Stimulated activated CD4-positive, alpha-beta T cell treated with anti-CD3 and anti-CD28 coated beads, Interleukin-1b, Interleukin-23, amount 100 ng/mL, for 24 hours (primary cell): ENCODE measurements around the gene EDN2.

Source experiments
- DNase-seq, 4 experiments: peaks; one replicate each; pipeline ENCODE4 v3.0.0-alpha.2; 2020; ENCODE audit warnings: low read depth in 4 of 4, low spot score in 1 of 4

Gene EDN2

DNA sequence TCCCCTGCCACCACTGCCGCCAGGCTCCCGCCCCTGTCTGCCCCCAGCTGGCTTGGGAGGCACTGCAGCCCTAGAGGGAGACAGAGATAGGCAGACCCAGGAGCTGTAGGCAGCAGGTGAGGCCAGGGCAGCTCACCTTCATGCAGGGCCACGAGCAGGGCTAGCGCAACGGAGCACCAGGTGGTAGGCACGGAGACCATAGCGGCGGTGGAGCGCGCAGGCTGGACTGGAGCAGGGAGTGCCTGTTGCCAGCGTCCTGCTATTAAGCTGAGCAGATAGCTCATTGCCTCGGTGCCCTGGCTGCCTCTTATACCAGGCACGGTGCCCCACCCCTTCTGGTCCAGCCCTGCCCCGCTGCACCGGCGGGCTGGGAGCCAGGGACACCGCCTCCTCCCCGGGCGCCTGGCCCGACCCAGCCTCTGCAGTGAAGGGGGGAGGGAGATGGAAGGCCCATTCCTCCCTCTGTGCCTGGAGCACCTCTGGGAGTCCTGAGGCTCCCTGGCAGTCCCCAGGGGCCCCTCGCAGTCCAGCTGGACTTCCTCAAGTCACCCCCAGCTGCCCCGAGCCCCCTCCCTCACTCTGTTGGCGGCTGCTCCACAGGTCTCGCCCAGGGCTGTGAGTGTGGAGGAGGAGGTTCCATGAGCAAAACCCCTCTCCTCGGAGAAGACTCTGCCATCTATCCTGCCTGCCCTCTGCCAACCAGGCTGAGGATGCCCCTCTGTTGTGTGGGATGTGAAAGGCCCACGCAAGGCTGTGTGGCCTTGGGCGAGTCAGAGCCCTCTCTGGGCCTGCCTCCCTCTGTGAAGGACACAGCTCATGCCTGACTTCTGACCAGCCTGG is at the start of gene EDN2:
EDN2 (minus strand) TSS at position 282 of the 840 bp plus-strand sequence; CDS start at position 200, 82 bp downstream.
- DNase-seq: no peak

DNA sequence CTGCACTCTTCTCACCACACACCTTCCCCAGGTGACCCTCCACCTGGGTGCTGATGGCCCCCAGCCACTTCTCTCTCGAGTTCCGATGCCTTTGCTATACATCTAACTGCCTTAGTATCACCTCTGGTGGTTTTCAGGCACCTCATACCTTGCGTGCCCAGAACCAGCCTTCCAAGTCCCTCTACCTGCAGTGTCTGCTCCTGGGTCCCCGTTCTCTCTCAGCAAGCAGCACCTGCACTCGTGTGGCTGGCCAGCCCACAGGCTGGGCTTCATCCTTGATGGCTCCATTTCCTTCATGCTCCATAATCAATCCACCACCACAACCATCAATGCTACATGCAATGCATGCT is 49.2 kb upstream of the EDN2 start:
- DNase-seq: no peak

DNA sequence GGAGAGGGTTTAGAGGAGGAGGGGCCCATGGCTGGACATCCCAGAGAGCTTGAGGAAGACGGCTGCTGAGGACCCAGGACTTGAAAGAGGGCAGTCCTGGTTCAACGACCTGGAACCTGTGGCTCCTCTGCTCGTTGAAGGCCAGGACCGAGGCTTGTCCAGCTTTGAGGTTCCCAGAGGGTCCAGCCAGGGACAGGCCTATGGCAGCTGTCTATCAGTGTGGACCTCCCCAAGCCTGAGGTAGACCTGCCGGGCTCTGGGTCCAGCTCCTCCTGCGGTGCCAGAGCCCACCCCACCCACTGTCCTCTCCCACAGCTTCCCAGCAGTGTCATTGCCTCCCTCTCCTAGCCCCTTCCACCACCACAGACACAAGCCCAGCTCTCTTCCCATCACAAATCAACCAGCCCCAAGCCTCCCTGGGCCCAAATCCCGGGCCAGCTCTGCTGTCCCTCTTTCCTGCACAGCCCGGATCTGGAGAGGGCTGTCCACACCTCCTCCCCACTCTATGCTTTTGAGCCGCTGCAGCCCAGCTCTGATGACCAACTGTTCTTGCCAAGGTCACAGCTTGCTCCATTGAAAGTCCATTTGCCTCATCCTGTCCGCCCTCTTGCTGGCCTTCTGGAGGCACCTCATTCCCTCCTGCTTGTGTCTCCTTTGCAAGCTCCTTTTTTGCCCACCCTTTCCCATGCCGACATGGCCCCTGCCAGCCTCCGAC is 48.7 kb upstream of the EDN2 start:
- DNase-seq: no peak

DNA sequence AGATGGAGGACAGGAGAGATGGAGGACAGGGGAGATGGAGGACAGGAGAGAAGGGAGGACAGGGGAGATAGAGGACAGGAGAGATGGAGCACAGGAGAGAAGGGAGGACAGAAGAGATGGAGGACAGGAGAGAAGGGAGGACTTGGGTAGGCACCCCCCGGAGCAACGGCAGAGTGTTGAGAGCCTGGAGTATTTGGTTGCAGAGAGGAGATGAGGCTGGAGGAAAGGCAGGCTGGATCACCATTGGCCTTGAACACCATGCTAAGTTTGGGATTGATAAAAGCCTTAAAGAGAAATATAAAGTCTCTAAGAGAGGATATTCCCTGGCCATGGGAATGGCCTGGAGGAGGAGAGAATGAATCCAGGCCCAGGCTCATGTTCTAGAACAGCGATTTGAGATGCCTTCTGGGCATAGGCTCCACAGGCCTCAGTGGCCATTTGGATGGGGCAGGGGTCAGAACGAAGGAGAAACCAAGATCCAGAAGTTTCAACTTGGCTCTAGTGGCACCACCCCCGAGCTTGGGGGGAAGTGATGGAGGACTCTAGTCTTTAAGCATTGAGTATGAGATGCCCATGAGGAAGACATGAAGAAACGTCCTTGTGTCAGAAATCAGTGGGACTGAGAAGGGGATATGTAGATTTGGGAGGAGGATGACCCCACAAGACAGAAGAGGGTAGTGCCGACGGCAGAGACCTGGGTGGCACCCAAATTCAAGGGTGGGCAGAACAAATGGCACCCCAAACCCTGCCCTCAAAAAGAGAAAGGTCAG is 47.9 kb upstream of the EDN2 start:
- no peak for DNase-seq

DNA sequence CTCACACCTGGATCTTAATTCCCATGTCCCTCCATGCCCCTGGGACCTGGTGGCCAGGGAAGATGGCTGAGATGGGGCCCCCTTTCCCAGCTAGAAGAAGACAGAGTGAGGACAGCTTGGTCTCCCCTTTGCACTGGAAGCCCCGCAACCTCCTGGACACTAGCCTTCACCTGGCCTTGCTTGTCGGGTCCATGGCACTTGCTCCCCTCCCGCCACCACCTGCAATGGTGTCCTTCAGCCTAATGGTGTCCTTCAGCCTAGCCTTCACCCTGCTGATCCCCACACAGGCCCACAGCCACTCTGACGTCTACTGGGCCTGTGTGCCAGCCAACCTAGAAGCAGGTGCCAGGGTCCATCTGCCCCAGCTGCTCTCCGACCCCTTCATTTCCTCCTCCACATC is 45.9 kb upstream of the EDN2 start:
- DNase-seq: no peak

DNA sequence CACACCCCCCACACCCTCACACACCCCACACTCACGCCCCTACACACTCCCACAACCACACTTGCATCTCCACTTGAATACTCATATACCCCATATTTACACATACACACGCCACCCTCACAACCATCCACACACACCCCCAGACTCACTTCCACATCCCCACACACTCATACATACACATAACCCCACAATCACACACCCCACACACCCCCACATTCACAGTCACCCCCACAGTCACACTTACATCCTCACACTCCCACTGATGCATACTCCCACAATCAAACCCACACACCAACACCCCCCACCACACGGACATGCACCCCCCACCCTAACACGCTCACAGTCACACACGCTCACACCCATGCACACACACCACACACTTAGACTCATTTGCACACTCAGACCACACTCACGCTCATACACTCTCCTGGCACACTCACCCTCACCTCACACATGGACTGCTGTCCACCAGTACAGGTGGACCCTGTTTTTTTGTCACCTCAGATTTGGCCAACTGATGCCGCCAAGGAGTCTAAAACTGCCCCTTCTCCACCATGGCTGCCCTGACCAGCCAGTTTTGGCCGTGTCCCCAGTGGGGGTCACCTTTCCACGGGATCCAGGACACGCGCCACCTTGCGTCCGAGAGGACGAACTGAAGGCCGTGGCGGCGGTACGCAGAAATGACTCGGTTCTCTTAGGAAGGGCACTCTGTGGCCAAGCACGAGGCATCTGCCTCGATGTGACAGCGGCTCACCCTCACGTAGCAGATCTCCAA is 45.3 kb upstream of the EDN2 start:
- DNase-seq: no peak

DNA sequence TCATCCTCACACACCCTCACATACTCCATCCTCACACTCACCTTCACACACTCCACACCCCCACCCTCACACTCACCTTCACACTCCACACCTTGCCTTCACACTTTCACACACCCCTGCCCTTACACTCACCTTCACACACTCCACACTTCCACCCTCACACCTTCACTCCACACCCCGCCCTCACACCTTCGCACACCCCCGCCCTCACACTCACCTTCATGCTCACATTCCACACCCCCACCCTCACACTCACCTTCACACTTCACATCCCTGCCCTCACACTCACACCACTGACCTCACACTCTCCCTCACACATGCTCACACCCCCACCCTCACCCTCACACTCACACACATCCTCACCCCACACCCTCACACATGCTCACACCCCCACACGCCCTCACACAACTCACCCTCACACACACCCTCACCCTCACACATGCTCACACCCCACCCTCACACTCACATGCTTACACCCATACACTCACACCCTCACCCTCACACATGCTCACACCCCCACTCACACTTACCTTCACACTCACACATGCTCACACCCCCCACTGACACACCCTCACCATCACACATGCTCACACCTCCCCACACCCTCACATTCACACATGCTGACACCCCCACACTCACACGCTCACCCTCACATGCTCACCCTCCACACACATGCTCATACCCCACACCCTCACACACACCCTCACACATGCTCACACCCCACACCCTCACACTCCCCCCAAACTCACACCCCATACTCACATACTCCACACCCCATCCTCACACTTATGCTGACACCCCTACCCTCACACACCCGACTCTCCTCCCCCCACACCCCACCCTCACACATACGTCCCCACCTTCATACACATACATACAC is 44.5 kb upstream of the EDN2 start:
- DNase-seq: no peak

DNA sequence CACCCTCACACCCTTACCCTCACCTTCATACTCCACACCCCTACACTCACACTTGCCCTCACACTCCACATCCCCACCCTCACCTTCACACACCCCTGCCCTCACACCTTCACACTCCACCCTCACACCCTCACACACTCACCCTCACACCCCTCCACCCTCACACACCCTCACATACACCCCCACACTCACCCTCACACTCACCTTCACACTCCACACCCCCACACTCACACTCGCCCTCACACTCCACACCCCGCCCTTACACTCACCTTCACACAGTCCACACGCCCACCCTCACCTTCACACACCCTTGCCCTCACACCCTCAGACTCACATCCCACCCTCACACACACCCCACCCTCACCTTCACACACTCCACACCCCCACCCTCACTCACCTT is 43.6 kb upstream of the EDN2 start:
- DNase-seq: no peak

DNA sequence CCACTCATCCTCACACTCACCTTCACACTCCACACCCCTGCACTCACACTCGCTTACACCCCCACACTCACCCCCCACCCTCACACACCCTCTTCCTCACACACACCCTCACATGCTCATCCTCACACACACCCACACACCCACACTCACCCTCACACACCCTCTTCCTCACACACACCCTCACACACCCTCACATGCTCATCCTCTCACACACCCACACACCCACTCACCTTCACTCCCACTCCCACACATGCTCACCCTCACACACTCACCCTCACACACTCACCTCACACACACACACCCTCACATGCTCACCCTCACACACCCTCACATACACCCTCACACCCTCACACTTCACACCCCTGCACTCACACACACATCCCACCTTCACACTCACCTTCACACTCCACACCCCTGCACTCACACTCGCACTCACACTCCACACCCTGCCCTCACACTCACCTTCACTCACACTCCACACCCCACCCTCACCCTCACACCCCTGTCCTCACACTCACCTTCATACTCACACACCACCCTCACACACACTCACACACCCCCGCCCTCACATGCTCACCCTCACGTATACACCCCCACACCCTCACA is 42.6 kb upstream of the EDN2 start:
- DNase-seq: no peak

DNA sequence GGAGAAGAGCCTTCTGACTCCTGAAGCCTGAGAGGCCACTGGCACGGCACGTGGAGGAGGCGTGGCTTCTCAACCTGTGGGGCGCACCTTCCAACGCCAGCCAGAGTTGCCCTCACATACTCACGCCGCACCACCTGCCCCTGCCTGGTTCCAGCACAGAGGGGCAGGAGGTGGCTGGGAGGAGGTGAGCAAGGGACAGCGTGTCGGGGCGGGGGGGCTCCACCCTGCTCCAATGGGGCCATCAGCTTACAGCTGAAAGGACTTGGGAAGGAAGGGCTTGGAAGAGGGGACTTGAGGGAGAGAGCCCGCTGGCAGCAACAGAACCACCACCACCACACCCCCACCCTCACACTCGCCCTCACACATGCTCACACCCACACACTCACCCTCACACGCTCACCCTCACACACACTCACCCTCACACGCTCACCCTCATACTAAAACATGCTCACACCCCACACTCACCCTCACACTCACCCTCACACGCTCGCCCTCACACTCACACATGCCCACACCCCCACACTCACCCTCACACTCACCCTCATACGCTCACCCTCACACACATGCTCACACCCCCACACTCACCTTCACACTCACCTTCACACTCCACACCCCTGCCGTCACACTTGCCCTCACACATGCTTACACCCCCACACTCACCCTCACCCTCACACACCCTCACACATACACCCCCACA is 41.6 kb upstream of the EDN2 start:
- DNase-seq: no peak

DNA sequence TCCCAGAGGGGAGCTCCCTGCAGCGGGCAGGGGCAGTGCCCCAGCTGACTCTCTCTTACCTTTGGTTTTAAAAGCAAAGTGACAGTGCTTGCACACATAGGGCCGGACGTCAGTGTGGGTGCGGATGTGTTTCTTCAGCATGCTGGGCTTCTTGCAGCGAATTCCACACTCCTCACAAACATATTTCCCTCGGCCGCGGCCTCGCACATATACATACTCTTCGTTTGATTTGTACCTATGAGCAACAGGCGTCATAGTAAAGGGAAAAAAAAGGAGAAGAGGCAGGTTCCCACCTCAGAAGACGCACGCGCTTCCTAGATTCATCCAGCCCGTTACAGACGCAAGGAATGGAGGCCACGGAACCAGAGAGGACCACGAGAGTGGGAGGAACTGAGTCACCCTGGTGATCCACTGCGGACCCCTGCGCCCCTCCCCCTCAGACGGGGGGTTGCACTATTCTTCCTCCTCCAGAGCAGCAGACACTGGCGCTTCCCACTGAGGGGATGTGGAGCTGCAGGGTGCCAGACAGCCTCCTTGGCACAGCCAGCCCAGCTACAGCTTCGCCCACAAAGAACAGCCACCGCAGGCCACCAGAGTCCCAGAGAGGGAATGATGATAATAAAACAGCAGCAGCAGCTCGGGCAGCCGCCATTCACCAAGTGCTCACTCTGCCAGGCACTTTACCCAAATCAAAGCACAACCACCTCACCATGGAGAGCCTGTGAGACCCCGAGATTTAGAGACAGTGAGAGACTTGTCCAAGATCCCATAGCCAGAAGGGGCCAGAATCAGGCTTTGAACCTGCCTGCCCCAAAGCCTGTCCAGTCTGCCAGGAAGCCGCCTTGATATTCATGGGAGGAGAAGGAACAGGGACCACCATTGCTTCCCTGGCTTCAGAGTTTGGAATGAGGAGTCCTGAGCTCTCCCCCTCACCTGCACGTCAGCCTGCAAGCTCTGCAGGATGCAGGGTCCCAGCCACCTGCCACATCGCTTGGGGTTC is 40.5 kb upstream of the EDN2 start:
- DNase-seq: no peak

DNA sequence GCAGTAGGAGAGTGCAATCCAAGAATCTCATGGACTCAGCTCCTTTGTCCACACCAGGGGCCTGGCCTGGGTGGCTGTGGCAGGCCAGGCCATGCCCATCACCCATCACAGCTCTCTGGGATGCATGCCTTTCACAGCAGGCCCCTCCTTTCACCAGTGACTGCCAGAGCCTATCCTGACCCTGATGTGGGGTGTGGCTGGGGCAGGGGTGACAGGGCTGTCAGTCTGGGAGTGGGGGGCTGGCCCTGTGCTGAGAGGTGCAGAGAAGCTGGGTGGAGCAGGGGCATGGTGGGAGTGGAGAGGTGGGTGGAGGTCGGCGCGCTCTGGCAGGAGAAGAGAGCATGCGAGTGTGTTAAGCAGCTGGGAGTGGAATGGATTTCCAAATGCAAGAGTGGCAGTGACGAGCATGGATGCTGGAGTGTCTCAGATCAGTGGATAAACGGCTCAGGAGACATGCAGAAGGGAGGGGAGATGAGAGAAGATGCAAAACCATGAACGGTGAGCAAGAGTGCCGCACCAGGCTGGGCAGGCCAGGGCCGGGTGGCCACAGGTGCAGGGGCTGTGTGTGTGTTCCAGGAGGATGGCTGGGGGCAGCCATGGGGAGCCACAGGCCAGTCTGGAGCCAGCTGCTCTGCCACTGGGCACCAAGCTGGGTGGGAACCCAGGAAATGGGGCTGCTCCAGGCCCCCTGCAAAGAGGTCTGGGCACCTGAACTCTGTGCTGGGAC is 39.6 kb upstream of the EDN2 start:
- DNase-seq: no peak

DNA sequence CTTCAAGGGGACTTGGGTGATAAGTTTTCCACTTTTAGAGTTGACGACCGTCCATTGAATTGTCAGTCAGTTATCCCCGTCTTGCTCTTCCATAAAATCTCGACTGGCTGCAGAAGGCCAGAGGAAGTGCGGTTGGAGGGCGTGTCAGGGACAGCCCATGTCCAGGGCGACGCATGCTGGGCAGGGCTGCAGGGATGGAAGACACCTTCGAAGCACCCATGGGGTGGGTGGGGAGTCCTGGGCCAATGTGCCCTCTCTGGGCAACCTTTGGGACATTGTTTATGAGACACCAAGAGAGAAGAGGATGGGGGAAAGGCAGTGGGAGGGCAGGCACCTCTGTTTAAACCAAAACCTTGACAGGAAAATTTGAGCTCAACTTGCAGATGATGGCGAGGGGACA is 38.6 kb upstream of the EDN2 start:
- DNase-seq: no peak

DNA sequence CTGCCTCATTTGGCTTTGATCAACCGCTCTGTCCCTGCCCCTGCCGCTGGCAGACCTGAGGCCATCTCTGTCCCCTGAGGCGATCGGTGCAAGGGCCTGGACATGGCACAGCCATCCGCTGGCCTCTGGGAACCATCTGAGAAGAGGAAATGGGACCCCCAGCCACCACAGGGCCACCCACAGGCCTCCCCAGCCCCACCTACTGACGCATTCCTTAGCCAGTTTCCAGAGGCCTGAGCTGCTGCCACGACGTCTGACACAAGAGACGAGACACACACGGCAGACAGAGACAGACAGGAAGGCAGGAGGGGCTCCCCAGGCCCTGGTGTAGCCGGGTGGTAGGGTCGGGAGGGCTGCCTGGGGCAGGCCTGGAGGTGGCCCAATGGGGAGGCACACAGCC is 37.3 kb upstream of the EDN2 start:
- DNase-seq: no peak

DNA sequence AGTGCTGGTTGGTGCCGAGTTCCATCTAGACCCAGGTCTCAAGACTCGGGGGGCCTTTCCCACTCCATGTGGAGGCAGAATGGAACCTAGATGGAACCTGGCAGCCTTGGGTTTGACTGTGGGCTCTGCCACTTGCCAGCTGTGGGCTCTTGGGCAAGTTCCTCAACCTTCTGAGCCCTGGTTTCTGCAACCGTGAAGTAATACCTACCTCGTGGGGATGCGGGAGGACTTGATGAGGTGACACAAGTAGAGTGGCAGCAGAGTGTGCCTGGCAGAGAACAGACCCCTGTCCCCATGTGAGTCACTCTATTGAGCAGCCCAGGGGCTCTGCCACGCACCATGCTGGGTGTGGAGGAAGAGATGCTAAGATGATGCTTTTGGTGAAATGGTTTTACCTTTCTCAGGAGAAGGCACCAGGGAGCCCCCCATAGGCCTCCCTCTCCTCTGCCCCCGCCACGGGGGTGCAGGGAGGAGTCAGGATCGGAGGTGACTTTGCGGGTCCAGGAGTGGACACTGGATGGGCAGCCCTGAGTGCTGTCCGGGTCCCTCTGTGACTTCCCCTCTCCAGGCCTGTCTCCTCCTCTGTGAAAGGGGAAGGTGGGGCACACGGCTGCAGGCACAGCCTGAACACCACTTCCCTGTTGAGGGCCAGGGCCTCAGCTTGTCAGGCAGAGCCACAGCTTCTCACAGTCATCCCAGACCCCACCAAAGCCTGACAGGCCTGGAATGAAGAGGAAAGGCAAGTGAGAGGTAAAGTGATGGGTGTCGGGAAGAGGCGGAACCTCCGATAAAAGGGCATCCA is 36.7 kb upstream of the EDN2 start:
- DNase-seq: no peak

DNA sequence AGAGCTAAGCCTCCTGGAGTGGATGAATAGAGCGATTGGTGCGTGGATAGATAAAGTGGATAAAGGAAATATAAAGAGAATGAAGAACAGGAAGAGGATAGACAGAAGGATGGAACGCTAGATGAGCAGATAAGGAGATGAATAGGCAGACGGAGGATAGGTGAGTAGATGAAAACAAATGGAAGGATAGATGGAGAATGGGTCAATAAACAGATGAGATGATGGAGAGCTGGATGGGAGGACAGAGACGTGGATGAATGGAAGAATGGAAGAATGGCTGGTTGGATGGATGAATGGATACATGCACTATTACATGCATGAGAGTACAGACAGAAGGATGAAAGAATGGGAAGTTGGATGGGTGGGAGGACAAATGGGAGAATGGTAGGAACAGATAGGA is 35.2 kb upstream of the EDN2 start:
- no peak for DNase-seq

DNA sequence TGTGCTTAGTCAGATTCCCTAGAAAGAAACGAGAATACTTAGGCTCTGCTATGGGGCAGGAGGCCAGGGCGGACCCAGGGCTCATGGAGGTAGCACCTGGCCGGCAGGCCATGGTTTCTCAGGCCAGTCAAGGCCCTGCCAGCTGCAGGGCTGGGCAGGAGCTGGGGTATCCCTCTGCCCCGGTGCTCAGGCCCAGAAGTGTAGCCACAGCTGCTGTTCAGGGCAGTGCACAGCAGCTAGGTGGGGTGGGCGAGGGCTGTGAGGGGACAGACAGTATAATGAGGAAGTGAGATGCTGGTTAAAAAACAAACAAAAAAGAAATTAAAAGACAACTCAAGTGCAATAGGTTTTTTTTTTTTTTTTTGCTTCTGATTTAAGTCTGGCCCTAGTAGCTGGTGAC is 34.0 kb upstream of the EDN2 start:
- DNase-seq: no peak
